Smooth muscle cell (in vitro differentiated cells): Measurements from ENCODE around the gene PPFIA4. TPM values are rescaled to one million over a fixed set of nuclear protein-coding genes. Genes with fewer than 3 reads are reported as not detected.

Experiments
- DNase-seq: peaks from one replicate; lab custom pipeline; 2025; ENCODE audit not compliant: unreplicated experiment; lab: John Stamatoyannopoulos, UW
- H2AFZ ChIP-seq: fragments of 200-600 bp; sonication (generic); 2 replicates; pipeline ENCODE4 v1.6.0; 2016; ENCODE audit warnings: antibody characterized with exemption, low read depth, mild to moderate bottlenecking
- H3F3A ChIP-seq: fragments of 200-600 bp; sonication (generic); 2 replicates; pipeline ENCODE4 v1.6.0; 2017; ENCODE audit warnings: antibody characterized with exemption, low read depth
- H3K27ac ChIP-seq: fragments of 200-600 bp; sonication (generic); 2 replicates; pipeline ENCODE4 v1.5.1; 2016; ENCODE audit warnings: low read depth, mild to moderate bottlenecking
- H3K27me3 ChIP-seq: fragments of 200-600 bp; sonication (generic); 2 replicates; pipeline ENCODE4 v1.6.1; 2016; ENCODE audit warnings: low read depth, mild to moderate bottlenecking
- H3K36me3 ChIP-seq: fragments of 200-600 bp; sonication (generic); 2 replicates; pipeline ENCODE4 v1.5.1; 2016; ENCODE audit warnings: low read depth
- H3K4me1 ChIP-seq: fragments of 200-600 bp; sonication (generic); 2 replicates; pipeline ENCODE4 v1.5.1; 2016; ENCODE audit warnings: low read depth
- H3K4me2 ChIP-seq: fragments of 200-600 bp; sonication (generic); 2 replicates; pipeline ENCODE4 v1.6.0; 2016; ENCODE audit warnings: mild to moderate bottlenecking
- H3K4me3 ChIP-seq: fragments of 200-600 bp; sonication (generic); 2 replicates; pipeline ENCODE4 v1.5.1; 2016; ENCODE audit warnings: mild to moderate bottlenecking
- H3K79me2 ChIP-seq: fragments of 200-600 bp; sonication (generic); 2 replicates; pipeline ENCODE4 v1.6.0; 2016; ENCODE audit warnings: low read depth, mild to moderate bottlenecking
- H3K9ac ChIP-seq: fragments of 200-600 bp; sonication (generic); 2 replicates; pipeline ENCODE4 v1.6.0; 2016; ENCODE audit warnings: low read depth
- H3K9me3 ChIP-seq: fragments of 200-600 bp; sonication (generic); replicated peaks from 2 replicates; pipeline ENCODE4 v1.5.1; 2016; ENCODE audit warnings: low read depth
- H4K20me1 ChIP-seq: fragments of 200-600 bp; sonication (generic); 2 replicates; pipeline ENCODE4 v1.6.0; 2016; ENCODE audit warnings: low read depth
- CTCF ChIP-seq: fragments of 200-600 bp; sonication (generic); IDR thresholded peaks from 2 replicates; pipeline ENCODE4 v1.5.1; 2017; ENCODE audit warnings: borderline replicate concordance, mild to moderate bottlenecking, antibody characterized with exemption; ENCODE audit not compliant: insufficient read depth, poor library complexity, severe bottlenecking
- WGBS: methylation state at CpG from one replicate; pipeline ENCODE4 v1.1.7; 2016; ENCODE audit warnings: low lambda C conversion rate; 5-methylcytosine and 5-hydroxymethylcytosine counted together
- polyA plus RNA-seq: library from polyadenylated mRNA; unstranded; fragments of >200 nt; fragmentation: Nextera tagmentation; extraction: Ambion mirVana; gene quantifications from 2 replicates; pipeline ENCODE4 v1.2.1, GENCODE V29; 2016
- total RNA-seq: library from RNA; depleted of rRNA; stranded (reverse); fragments of >200 nt; gene quantifications from 2 replicates; pipeline ENCODE4 v1.2.3, GENCODE V29; 2014

The PPFIA4 gene
- total and polyA plus RNA-seq, 2 experiments from 2014 or later: 6.5 to 10.8 TPM

GRCh38 chr1:203086992-203087763 lies 60.9 kb downstream of the PPFIA4 start:
- Histone ChIP-seq H3K36me3 (no peaks in the 10 kb centered on the region), H3K9ac (no peak overlapping the region), H3K4me3 (no peak overlapping the region), H3K79me2 (no peaks in the 10 kb centered on the region), H3K27me3 (no peaks in the 10 kb centered on the region), H3K4me2 (no peak overlapping the region), H3K9me3 (no peaks in the 10 kb centered on the region), H4K20me1 (no peaks in the 10 kb centered on the region), H3K4me1 (no peaks in the 10 kb centered on the region), H3K27ac (no peak overlapping the region), H2AFZ (no peak overlapping the region), H3F3A (no peaks in the 10 kb centered on the region)
- 89% methylated on average over 11 of the region's 11 CpGs for whole genome bisulfite sequencing
- TF ChIP-seq CTCF: no peak
- DNase-seq: no peak

GRCh38 chr1:203088441-203088840 lies 62.1 kb downstream of the PPFIA4 start:
- H3K9ac ChIP-seq: no peak overlapping the region
- WGBS: 94% methylated on average over 3 of the region's 3 CpGs

DNA sequence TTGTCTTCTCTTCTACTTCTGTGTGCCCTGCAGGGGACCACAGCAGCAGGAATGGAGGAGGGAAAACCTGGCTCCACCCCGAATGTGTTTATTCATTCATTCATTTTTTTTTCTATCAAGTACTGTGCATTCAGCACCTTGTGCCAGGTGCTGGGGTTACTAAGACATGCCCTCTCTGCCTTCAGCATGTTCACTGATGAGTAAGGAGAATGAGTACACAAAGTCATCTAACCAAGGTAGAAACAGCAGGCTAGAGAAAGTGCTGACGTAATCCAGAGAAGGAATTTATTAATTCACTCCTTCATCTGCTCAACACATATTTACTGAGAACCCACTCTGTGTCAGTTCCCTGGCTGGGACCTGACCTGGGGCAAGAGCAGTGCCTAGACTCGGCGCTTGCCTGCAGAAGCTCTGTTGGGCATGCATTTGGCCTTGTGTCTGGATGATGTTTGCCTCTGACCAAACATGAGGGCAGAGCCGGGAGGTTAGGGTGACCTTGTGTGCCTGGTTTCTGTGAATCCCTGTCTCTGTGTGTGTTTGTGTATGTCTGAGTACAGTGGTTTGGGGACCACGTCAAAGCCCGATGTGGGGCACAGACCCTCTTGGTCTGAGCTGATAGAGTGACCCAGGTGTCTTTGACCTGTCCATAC lies 62.8 kb downstream of the PPFIA4 start:
- no peak overlapping the region for H3K4me2 ChIP-seq

More at GRCh38 chr1:203088441-203088840, 62.1 kb downstream of the PPFIA4 start:
- no peaks in the 10 kb centered on the region for H3K36me3 ChIP-seq
- H3K4me2 ChIP-seq: no peak overlapping the region
- H3K27ac ChIP-seq: no peak overlapping the region
- H3K27me3 ChIP-seq: no peaks in the 10 kb centered on the region
- DNase-seq: no peak
- H3K4me3 ChIP-seq: no peak overlapping the region
- no peak for TF ChIP-seq CTCF
- no peaks in the 10 kb centered on the region for H3K79me2 ChIP-seq
- no peaks in the 10 kb centered on the region for H4K20me1 ChIP-seq
- no peaks in the 10 kb centered on the region for H3K9me3 ChIP-seq
- H3K4me1 ChIP-seq: no peaks in the 10 kb centered on the region
- no peak overlapping the region for H2AFZ ChIP-seq
- no peaks in the 10 kb centered on the region for H3F3A ChIP-seq

More for the DNA sequence above, 62.8 kb downstream of the PPFIA4 start:
- Histone ChIP-seq H3F3A (no peaks in the 10 kb centered on the region), H3K4me3 (no peak overlapping the region), H3K27ac (no peak overlapping the region), H2AFZ (no peak overlapping the region), H3K9me3 (no peaks in the 10 kb centered on the region), H3K79me2 (no peaks in the 10 kb centered on the region), H3K9ac (no peak overlapping the region), H3K27me3 (no peaks in the 10 kb centered on the region), H4K20me1 (no peaks in the 10 kb centered on the region), H3K36me3 (no peaks in the 10 kb centered on the region), H3K4me1 (no peaks in the 10 kb centered on the region)
- no peak for DNase-seq
- WGBS: 93% methylated on average over 7 of the region's 7 CpGs
- TF ChIP-seq CTCF: no peak
